Suprapubic skin (tissue), 4 donors: ENCODE data around the gene KIF6.

Experiments
- CTCF ChIP-seq, 2 donors: fragments of 200-600 bp in 1 of 2; fragments of 450-650 bp in 1 of 2; sonication (generic) in 1 of 2; IDR thresholded peaks; one replicate each; pipeline ENCODE4 v1.5.1; 2016 to 2019; ENCODE audit warnings: antibody characterized with exemption in 2 of 2, mild to moderate bottlenecking in 1 of 2, moderate library complexity in 1 of 2
- EP300 ChIP-seq: sonication (generic); formaldehyde crosslinking; IDR thresholded peaks from one replicate; pipeline ENCODE4 v1.6.1; 2017; ENCODE audit warnings: antibody characterized with exemption
- POLR2A ChIP-seq, 2 donors: fragments of 450-650 bp; IDR thresholded peaks; one replicate each; pipeline ENCODE4 v1.6.1; 2017; ENCODE audit warnings: antibody characterized with exemption in 2 of 2, mild to moderate bottlenecking in 2 of 2, moderate library complexity in 2 of 2
- POLR2AphosphoS5 ChIP-seq, 3 donors: sonication (generic); formaldehyde crosslinking; IDR thresholded peaks; one replicate each; pipeline ENCODE4 v1.6.1; 2017; ENCODE audit warnings: antibody characterized with exemption in 3 of 3

- no peak for TF ChIP-seq POLR2A (IDR thresholded peaks at IDR 0.05)
- no peak for TF ChIP-seq CTCF (IDR thresholded peaks at IDR 0.05)
- no peak for TF ChIP-seq EP300
- TF ChIP-seq POLR2AphosphoS5 (IDR thresholded peaks at IDR 0.05), result no peak
These were observed 125.9 kb downstream of the KIF6 start for GRCh38 chr6:39599341-39599740.
